SK-N-SH treated with all-trans-retinoic acid at 6 μM for 48 hours (cell line): ENCODE data around the gene STOML2.
A peak's percentile ranks its signal among the peaks of the same experiment; 100 is the strongest.

Experiments used
- ATAC-seq: fragments of 200-7000 bp; cut with Tn5 transposase; 3 replicates; pipeline ENCODE4 v1.9.1; 2020; ENCODE audit warnings: mild to moderate bottlenecking, moderate library complexity
- ARNTL ChIP-seq: fragments of 450-650 bp; formaldehyde crosslinking; IDR thresholded peaks from 2 replicates; pipeline ENCODE4 v1.5.0; 2020; ENCODE audit warnings: low read depth, mild to moderate bottlenecking, moderate library complexity, borderline replicate concordance
- BACH2 ChIP-seq: fragments of 250-450 bp; sonication (Bioruptor Pico); IDR thresholded peaks from 2 replicates; pipeline ENCODE4 v1.9.0; 2021; ENCODE audit warnings: mild to moderate bottlenecking, borderline replicate concordance
- CSDC2 ChIP-seq: fragments of 250-450 bp; sonication (Bioruptor Pico); IDR thresholded peaks from 2 replicates; pipeline ENCODE4 v1.5.0; 2020; ENCODE audit warnings: mild to moderate bottlenecking, moderate library complexity
- CSRNP3 ChIP-seq: fragments of 250-450 bp; sonication (Bioruptor Pico); IDR thresholded peaks from 2 replicates; pipeline ENCODE4 v1.5.1; 2021; ENCODE audit warnings: mild to moderate bottlenecking, moderate library complexity
- ESRRG ChIP-seq: fragments of 250-450 bp; sonication (Bioruptor Pico); IDR thresholded peaks from 2 replicates; pipeline ENCODE4 v1.6.1; 2021; ENCODE audit warnings: mild to moderate bottlenecking
- GLIS3 ChIP-seq: fragments of 250-450 bp; sonication (Bioruptor Pico); IDR thresholded peaks from 2 replicates; pipeline ENCODE4 v1.5.0; 2020; ENCODE audit warnings: mild to moderate bottlenecking, moderate library complexity
- ISL1 ChIP-seq: fragments of 250-450 bp; sonication (Bioruptor Pico); IDR thresholded peaks from 2 replicates; pipeline ENCODE4 v2.1.2; 2022; ENCODE audit warnings: mild to moderate bottlenecking, moderate library complexity
- OSR1 ChIP-seq: fragments of 250-450 bp; sonication (Bioruptor Pico); IDR thresholded peaks from 2 replicates; pipeline ENCODE4 v1.8.0; 2022; ENCODE audit warnings: moderate library complexity, mild to moderate bottlenecking, inconsistent platforms
- POU6F1 ChIP-seq: fragments of 250-450 bp; sonication (Bioruptor Pico); IDR thresholded peaks from 2 replicates; pipeline ENCODE4 v1.8.0; 2021; ENCODE audit warnings: low read depth, mild to moderate bottlenecking, moderate library complexity, borderline replicate concordance
- PPARA ChIP-seq: fragments of 250-450 bp; sonication (Bioruptor Pico); IDR thresholded peaks from 2 replicates; pipeline ENCODE4 v1.5.0; 2020; ENCODE audit warnings: mild to moderate bottlenecking, borderline replicate concordance
- RARB ChIP-seq: fragments of 250-450 bp; sonication (Bioruptor Pico); IDR thresholded peaks from 2 replicates; pipeline ENCODE4 v1.8.0; 2021; ENCODE audit warnings: mild to moderate bottlenecking, moderate library complexity
- SNAI2 ChIP-seq: fragments of 250-450 bp; sonication (Bioruptor Pico); IDR thresholded peaks from 2 replicates; pipeline ENCODE4 v1.5.0; 2020; ENCODE audit warnings: mild to moderate bottlenecking, moderate library complexity
- TCF4 ChIP-seq: fragments of 250-450 bp; sonication (Bioruptor Pico); IDR thresholded peaks from 2 replicates; pipeline ENCODE4 v1.8.0; 2021; ENCODE audit warnings: mild to moderate bottlenecking, moderate library complexity, borderline replicate concordance
- TOX ChIP-seq: fragments of 250-450 bp; sonication (Bioruptor Pico); IDR thresholded peaks from 2 replicates; pipeline ENCODE4 v1.8.0; 2021; ENCODE audit warnings: mild to moderate bottlenecking, moderate library complexity, borderline replicate concordance
- ZC3H10 ChIP-seq: fragments of 250-450 bp; sonication (Bioruptor Pico); IDR thresholded peaks from 2 replicates; pipeline ENCODE4 v1.5.1; 2021; ENCODE audit warnings: mild to moderate bottlenecking, moderate library complexity
- ZFP3 ChIP-seq: fragments of 250-450 bp; sonication (Bioruptor Pico); IDR thresholded peaks from 2 replicates; pipeline ENCODE4 v1.5.0; 2020; ENCODE audit warnings: mild to moderate bottlenecking, moderate library complexity
- ZFP30 ChIP-seq: fragments of 450-650 bp; formaldehyde crosslinking; IDR thresholded peaks from 2 replicates; pipeline ENCODE4 v1.5.0; 2022; ENCODE audit warnings: mild to moderate bottlenecking, moderate library complexity
- ZNF565 ChIP-seq: fragments of 450-650 bp; formaldehyde crosslinking; conservative IDR thresholded peaks from 2 replicates; pipeline ENCODE4 v1.5.0; 2020; ENCODE audit warnings: low read depth, mild to moderate bottlenecking, moderate library complexity
- ZNF70 ChIP-seq: fragments of 450-650 bp; formaldehyde crosslinking; IDR thresholded peaks from 2 replicates; pipeline ENCODE4 v1.5.0; 2020; ENCODE audit warnings: mild to moderate bottlenecking, moderate library complexity
- ZNF8 ChIP-seq: fragments of 450-650 bp; formaldehyde crosslinking; IDR thresholded peaks from 2 replicates; pipeline ENCODE4 v1.5.0; 2020; ENCODE audit warnings: mild to moderate bottlenecking, moderate library complexity
- TF ChIP-seq, protein P1 (sequence below): fragments of 250-450 bp; sonication (Bioruptor Pico); IDR thresholded peaks from 2 replicates; pipeline ENCODE4 v1.5.0; 2020; ENCODE audit warnings: mild to moderate bottlenecking, moderate library complexity
- TF ChIP-seq, protein P2 (sequence below): fragments of 250-450 bp; sonication (Bioruptor Pico); IDR thresholded peaks from 2 replicates; pipeline ENCODE4 v1.5.1; 2020; ENCODE audit warnings: low read depth, mild to moderate bottlenecking, moderate library complexity

The STOML2 gene

GRCh38 chr9:35111001-35111933 lies 8.3 kb upstream of the STOML2 start:
- no peak for TF ChIP-seq SNAI2 (CRISPR knock-in tag)
- no peak for TF ChIP-seq POU6F1 (CRISPR knock-in tag)
- TF ChIP-seq ZFP30: no peak
- TF ChIP-seq ISL1 (CRISPR knock-in tag): no peak
- no peak for TF ChIP-seq ARNTL (CRISPR knock-in tag)
- TF ChIP-seq ESRRG (CRISPR knock-in tag): no peak
- no peak for TF ChIP-seq GLIS3
- TF ChIP-seq TOX (CRISPR knock-in tag): no peak
- no peak for TF ChIP-seq CSDC2
- no peak for TF ChIP-seq ZNF8 (CRISPR knock-in tag)
- TF ChIP-seq TCF4 (CRISPR knock-in tag): no peak
- no peak for TF ChIP-seq BACH2 (CRISPR knock-in tag)
- TF ChIP-seq PPARA: no peak
- no peak for TF ChIP-seq OSR1 (CRISPR knock-in tag)
- no peak for TF ChIP-seq ZNF70 (CRISPR knock-in tag)
- TF ChIP-seq, protein P1, sequence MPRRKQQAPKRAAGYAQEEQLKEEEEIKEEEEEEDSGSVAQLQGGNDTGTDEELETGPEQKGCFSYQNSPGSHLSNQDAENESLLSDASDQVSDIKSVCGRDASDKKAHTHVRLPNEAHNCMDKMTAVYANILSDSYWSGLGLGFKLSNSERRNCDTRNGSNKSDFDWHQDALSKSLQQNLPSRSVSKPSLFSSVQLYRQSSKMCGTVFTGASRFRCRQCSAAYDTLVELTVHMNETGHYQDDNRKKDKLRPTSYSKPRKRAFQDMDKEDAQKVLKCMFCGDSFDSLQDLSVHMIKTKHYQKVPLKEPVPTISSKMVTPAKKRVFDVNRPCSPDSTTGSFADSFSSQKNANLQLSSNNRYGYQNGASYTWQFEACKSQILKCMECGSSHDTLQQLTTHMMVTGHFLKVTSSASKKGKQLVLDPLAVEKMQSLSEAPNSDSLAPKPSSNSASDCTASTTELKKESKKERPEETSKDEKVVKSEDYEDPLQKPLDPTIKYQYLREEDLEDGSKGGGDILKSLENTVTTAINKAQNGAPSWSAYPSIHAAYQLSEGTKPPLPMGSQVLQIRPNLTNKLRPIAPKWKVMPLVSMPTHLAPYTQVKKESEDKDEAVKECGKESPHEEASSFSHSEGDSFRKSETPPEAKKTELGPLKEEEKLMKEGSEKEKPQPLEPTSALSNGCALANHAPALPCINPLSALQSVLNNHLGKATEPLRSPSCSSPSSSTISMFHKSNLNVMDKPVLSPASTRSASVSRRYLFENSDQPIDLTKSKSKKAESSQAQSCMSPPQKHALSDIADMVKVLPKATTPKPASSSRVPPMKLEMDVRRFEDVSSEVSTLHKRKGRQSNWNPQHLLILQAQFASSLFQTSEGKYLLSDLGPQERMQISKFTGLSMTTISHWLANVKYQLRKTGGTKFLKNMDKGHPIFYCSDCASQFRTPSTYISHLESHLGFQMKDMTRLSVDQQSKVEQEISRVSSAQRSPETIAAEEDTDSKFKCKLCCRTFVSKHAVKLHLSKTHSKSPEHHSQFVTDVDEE: no peak
- no peak for TF ChIP-seq ZFP3 (CRISPR knock-in tag)
- TF ChIP-seq, protein P2, sequence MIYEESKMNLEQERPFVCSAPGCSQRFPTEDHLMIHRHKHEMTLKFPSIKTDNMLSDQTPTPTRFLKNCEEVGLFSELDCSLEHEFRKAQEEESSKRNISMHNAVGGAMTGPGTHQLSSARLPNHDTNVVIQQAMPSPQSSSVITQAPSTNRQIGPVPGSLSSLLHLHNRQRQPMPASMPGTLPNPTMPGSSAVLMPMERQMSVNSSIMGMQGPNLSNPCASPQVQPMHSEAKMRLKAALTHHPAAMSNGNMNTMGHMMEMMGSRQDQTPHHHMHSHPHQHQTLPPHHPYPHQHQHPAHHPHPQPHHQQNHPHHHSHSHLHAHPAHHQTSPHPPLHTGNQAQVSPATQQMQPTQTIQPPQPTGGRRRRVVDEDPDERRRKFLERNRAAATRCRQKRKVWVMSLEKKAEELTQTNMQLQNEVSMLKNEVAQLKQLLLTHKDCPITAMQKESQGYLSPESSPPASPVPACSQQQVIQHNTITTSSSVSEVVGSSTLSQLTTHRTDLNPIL: no peak
- TF ChIP-seq ZC3H10 (CRISPR knock-in tag): no peak
- no peak for TF ChIP-seq ZNF565
- peak; percentile 72 for ATAC-seq

GRCh38 chr9:35110327-35110761 lies 7.4 kb upstream of the STOML2 start:
- TF ChIP-seq ESRRG (CRISPR knock-in tag) (no peak), TCF4 (CRISPR knock-in tag) (no peak), ZFP3 (CRISPR knock-in tag) (no peak), ZFP30 (no peak), ZNF8 (CRISPR knock-in tag) (no peak), CSRNP3 (no peak)

DNA sequence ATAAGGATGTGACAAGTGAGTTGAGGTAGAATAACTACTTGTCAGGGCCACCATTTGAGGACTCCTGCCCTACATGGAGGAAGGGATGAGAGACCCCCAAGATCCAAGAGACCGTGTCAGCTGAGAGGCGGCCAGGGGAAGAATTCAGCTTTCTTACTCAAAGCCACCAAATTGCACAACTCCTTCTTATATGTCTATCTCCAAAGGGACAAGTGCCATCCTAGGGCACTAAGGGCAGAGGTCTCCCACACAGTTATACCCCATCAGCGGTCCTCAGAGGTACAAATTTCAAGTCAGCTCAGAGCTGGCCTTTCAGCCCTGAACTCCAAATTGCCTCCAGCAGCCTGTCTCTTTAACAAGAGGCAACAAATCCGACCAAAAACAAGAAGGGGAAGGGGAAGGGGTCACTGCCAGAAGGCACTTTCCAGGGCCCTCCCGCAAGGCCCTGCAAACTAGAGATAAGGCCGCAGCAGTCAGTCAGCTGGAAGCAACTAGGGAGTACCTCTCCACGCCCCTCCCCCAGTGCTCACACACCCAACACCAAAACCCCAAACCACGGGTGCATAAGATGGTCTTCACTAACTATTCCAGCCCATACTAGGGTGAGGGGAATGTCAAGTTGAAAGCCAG lies 6.1 kb upstream of the STOML2 start:
- ATAC-seq: no peak
- TF ChIP-seq RARB (CRISPR knock-in tag) (no peak), ZNF70 (CRISPR knock-in tag) (no peak), ZC3H10 (CRISPR knock-in tag) (no peak), ISL1 (CRISPR knock-in tag) (no peak), ZNF565 (no peak), SNAI2 (CRISPR knock-in tag) (no peak), TCF4 (CRISPR knock-in tag) (no peak), ARNTL (CRISPR knock-in tag) (no peak), TOX (CRISPR knock-in tag) (no peak), CSRNP3 (no peak), BACH2 (CRISPR knock-in tag) (no peak), OSR1 (CRISPR knock-in tag) (no peak)
- TF ChIP-seq, protein P2: no peak

More at GRCh38 chr9:35110327-35110761, 7.4 kb upstream of the STOML2 start:
- ATAC-seq: no peak; the same call in 1 of the 3 replicates
